GM08714 (cell line): ENCODE measurements around the gene MCM5.
"Not testable (repeated sequence)": the region's sequence is repeated elsewhere in the genome, so short reads cannot be mapped to it uniquely, and the experiment has no call there.

Experiments
- H3K4me3 ChIP-seq: fragments of 200-500 bp; sonication (Bioruptor generic); 2 replicates; pipeline ENCODE4 v1.5.1; 2014; ENCODE audit warnings: mild to moderate bottlenecking, low read length, inconsistent platforms
- ZNF274 ChIP-seq: IDR thresholded peaks from 2 replicates; pipeline ENCODE4 v1.6.1; 2012; ENCODE audit warnings: mild to moderate bottlenecking, low read depth, low read length

MCM5 gene

GRCh38 chr22:35454416-35455054, 54.6 kb downstream of the MCM5 start:
- TF ChIP-seq ZNF274: no peak
- H3K4me3 ChIP-seq: no peak overlapping the region

DNA sequence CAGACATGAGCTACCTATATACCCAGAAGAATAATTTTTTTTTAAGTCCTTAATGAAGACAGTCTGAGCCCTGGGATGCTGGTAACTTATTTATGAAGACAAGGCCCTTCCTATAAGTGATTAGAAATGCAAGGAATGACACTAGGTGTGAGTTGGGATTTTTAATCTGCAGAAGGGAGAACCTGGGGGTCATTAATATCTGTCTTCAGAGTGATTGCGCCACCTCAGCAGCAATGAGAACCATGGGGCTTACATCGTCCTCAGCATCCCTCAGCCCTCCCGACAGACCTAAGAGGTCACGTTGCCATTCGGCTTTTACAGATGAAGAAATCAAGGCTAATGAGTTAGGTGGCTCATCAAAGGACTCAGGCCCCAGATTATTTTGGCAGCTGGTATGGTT, 55.6 kb downstream of the MCM5 start:
- TF ChIP-seq ZNF274: no peak
- H3K4me3 ChIP-seq: no peak overlapping the region

DNA sequence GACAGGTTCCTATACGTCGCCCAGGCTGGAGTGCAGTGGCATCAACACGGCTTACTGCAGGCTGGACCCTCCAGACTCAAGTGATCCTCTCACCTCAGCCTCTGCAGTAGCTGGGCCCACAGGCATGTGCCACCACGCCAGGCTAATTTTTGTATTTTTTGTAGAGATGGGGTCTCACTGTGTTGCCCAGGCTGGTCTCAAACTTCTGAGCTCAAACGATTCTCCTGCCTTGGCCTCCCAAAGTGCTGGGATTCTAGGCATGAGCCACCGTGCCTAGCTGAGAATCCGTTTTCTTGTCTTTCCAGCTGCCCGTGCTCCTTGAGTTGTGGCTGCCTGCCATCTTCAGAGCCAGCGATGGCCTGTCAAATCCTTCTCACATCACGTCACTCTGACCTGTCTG, 56.8 kb downstream of the MCM5 start:
- no peak overlapping the region for H3K4me3 ChIP-seq
- no peak for TF ChIP-seq ZNF274

- TF ChIP-seq ZNF274: no peak
- no peak overlapping the region for H3K4me3 ChIP-seq
Measured at GRCh38 chr22:35457729-35458546, 58.0 kb downstream of the MCM5 start.

DNA sequence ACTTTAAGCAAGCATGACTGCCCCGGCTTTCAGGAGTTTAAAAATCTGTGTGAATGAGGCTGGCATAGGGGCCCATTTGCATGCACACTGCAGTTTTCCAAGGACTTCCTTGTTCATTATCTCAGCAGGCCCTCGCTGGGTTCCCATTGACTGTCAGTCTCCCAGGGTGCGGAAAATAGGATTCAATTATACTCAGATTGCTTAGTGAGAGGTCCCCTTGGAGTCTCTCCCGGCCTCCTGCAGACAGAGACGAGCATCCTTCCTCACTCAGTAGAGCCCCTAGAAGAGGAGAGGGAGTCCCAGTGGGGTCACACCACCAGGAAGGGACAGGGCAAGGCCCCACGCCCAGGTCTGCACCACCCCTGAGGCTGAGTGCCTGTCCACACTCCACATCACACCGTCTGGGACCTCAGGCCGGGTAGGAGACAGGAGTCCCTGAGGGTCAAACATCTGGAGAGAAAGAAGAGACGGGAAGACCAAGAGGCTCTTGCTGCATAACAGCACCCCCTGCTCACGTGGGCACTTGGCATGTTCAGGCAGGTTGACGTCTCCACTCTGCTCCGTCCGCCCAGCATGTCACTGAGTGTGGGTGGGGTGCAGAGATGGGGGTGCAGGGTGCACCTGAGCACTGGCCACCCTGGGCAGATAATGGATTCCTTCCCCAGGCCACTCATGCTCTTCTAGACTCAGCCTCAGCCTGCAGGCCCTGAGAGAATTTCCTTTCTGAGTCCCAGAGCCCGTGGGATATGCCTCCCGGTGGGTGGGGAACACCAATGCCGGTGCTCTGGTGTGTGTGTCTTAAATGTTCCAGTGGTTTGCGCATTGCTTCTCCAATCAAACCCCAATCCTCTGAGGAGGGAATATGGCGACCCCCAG, 58.8 kb downstream of the MCM5 start:
- no peak for TF ChIP-seq ZNF274

DNA sequence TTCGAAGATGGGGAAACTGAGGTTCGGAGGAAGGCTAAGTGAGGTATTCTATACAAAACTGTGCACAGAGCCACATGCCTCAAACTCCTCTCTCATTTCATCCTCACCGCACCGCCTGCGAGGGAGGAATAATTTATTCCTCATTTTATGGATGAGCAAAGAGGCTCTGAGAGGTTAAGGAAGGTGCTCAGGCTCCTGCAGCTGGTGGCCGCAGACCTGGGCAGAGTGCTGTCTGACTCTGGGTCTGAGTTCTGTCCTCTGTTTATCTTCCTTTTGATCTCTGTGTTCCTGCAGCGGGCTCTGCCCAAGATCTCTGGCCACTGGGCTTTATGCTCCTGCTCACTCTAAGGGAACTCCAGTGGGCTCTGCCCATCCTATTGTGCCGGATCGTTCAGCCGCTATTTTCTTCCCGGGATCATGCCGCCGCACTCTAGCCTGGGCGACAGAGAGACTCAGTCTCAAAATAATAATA, 59.5 kb downstream of the MCM5 start:
- TF ChIP-seq ZNF274: no peak
- H3K4me3 ChIP-seq: no peak overlapping the region

More for the DNA sequence above, 58.8 kb downstream of the MCM5 start:
- H3K4me3 ChIP-seq: no peak overlapping the region

DNA sequence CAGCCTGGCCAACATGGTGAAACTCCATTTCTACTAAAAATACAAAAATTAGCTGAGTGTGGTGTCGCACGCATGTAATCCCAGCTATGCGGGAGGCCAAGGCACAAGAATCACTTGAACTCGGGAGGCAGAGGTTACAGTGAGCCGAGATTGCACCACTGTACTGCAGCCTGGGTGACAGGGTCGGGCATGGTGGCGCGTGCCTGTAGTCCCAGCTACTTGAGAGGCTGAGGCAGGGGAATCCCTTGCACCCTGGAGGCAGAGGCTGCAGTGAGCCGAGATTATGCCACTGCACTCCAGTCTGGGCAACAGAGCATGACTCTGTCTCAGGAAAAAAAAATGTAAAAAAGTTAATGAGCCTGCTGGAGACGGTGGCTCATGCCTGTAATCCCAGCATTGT, 60.0 kb downstream of the MCM5 start:
- not testable (repeated sequence) for H3K4me3 ChIP-seq

- no peak for TF ChIP-seq ZNF274
- H3K4me3 ChIP-seq: no peak overlapping the region
Measured at GRCh38 chr22:35460688-35461087, 60.7 kb downstream of the MCM5 start.

DNA sequence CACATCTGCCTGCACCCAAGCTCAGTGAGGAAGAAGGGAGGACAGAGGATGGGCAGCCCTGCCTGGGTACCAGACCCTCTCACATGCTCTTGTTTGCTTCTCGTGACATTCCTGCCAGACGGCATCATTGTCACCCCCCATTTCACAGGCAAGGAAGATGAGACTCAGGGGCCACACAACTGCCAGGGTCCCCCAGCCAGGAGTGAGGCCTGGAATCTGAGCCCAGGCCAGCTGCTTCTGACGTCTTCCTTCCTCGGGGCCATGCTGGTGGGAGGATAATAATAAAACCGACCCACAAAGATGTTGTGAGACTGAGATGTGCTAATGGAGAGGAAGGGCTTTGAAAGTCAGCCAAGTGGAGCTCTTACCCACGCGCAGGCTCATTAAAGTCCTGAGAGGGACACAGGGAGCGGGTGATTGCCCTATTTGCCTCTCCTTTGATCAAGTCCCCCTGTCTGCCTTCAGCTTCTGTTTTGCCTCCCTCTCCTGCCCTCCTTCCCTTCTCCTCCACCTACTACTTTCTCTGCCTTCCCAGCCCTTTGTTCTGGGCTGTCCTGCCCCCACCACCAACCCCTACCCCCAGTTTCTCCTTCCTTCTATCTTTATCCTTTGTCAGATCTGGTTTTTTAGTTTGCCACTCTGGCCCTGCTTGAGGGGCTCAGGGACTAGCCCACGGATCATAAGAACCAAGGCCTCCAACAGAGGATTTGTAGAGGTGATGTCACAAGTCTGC, 62.7 kb downstream of the MCM5 start:
- H3K4me3 ChIP-seq: no peak overlapping the region
- no peak for TF ChIP-seq ZNF274

- H3K4me3 ChIP-seq: no peak overlapping the region
- no peak for TF ChIP-seq ZNF274
Measured at GRCh38 chr22:35463231-35463933, 63.4 kb downstream of the MCM5 start.

DNA sequence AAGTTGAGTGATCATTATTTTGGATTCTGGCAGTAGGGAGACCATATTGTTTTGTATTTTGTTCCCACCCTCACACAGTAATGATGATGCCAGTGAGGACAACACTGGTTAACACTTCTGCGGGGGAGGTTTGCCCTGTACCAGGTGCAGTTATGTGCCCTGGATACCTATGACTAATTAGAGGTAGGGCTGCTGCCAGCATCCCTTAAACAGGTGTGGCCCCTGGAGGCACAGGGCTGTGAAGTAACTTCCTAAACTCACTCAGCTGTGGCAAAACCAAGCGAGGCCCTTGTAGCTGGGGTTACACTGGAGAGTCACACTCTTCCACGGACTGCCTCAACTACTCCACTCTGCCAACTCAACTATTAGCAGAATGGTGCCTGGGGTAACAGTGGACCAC, 64.5 kb downstream of the MCM5 start:
- H3K4me3 ChIP-seq: no peak overlapping the region
- TF ChIP-seq ZNF274: no peak

DNA sequence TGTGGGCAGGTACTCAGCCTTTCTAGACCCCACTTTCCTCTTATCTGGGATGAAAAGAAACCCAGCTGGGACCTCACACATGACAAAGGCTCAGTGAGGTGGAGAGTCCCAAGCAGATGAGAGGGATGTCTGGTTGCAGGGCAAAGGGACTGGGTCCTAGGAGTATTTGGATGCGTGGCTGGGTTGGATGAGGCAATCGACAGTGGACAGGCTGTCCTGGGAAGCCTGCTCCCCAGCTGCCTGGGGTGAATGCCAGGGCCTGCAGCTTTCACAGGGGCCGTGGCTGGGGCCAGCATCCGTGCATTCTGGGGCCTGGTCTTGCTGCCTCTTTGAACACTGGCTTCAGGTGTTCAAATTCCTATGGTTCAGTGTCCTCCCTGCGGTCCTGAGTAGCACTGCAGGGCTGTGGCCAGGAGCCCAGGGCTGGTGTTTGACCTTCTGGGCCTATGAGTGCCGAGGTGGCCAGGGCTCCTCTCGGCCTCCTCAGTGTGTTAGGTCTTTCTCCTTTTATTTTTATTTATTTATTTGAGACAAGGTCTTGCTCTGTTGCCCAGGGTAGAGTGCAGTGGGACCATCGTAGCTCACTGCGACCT, 65.3 kb downstream of the MCM5 start:
- no peak overlapping the region for H3K4me3 ChIP-seq
- no peak for TF ChIP-seq ZNF274
